ENCODE data around the gene FRMD1. TPM values are rescaled to one million over a fixed set of nuclear protein-coding genes. Genes with fewer than 3 reads are reported as not detected.

FRMD1 gene
- total and polyA plus RNA-seq, 2 of the 8 experiments (the other 6 are each of a cell fraction or from before 2014, with no cell fraction given) = 0.36 TPM; not detected in 1

DNA sequence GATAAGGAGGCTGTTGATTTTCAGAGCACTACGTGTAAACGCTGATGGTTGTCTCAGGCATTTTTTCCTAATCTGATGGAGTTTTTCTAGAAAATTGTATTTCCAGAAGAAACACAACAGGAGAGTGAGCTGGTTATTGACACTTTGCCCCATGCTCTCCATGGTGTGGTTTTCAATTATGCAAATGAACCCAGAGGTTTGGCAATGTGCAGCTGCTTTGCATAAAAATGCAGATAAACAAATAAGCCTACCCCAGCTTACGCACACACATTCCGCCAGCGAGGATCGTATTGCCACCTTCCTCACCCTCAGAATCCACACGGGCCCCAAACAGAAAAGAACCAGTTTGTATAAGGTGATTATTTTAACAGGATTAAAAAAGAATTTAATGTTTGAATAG lies 45.1 kb upstream of the FRMD1 start:
- H4K20me1 ChIP-seq (replicated peaks in 1 of 2; ENCODE audit: control insufficient read depth in 1 of 2, insufficient read depth in 2 of 2, low read length in 2 of 2) = peaks cover 0 to 3% of the 10 kb centered on the region in 2 experiments
- POLR2A ChIA-PET (ENCODE audit: partially characterized antibody) = no interaction called here
- 93% methylated on average over 7 of the region's 7 CpGs; no CpG with 5 or more reads in 1 of the 2 experiments for WGBS, 2 experiments (ENCODE audit: extremely low coverage in 1 of 2, insufficient coverage in 1 of 2, insufficient read length in 1 of 2, insufficient replicate concordance in 2 of 2, low coverage in 1 of 2, low lambda C conversion rate in 2 of 2, missing lambda C conversion rate in 1 of 2)
- H2BK12ac ChIP-seq (ENCODE audit: low read depth, low read length) = no peak overlapping the region
- CTCF ChIA-PET (ENCODE audit: partially characterized antibody) = interaction anchor here (1.4 to 1.6 kb wide), 2 partner anchors 9 to 64 kb away, joined by 7 read pairs; no protein-coding TSS in a partner anchor
- no peak overlapping the region for H2BK5ac ChIP-seq (ENCODE audit: low read depth, low read length)
- H2BK20ac ChIP-seq (ENCODE audit: low read length) = no peak overlapping the region
- H3K23ac ChIP-seq (ENCODE audit: insufficient read length) = no peak overlapping the region
- no peak overlapping the region for H3K4me3 ChIP-seq (ENCODE audit: extremely low read depth in 1 of 4, insufficient read depth in 2 of 4, low read depth in 3 of 4, low read length in 4 of 4)
- peaks cover 0 to 3% (median 2%) of the 10 kb centered on the region in 4 experiments; a peak in 4 of 7 replicates for H3K4me1 ChIP-seq (replicated peaks in 1 of 4; ENCODE audit: control insufficient read depth in 3 of 4, insufficient read depth in 4 of 4, low read length in 3 of 4)
- no peak overlapping the region for H3K56ac ChIP-seq (replicated peaks; ENCODE audit: insufficient read length, low read depth, low read length)
- H3K9ac ChIP-seq (replicated peaks in 1 of 4; ENCODE audit: extremely low read depth in 1 of 4, low read depth in 3 of 4, low read length in 3 of 4) = no peak overlapping the region
- no peak overlapping the region for H2AFZ ChIP-seq (ENCODE audit: low read length)
- H3K9me3 ChIP-seq (ENCODE audit: insufficient read depth in 2 of 2, low read depth in 1 of 2, low read length in 1 of 2) = no peaks in the 10 kb centered on the region
- H2BK15ac ChIP-seq (ENCODE audit: low read length) = no peak overlapping the region
- H3K27me3 ChIP-seq (replicated peaks in 1 of 4; ENCODE audit: control insufficient read depth in 3 of 4, extremely low read depth in 1 of 4, insufficient read depth in 3 of 4, low read length in 3 of 4) = no peaks in the 10 kb centered on the region
- H3K4me2 ChIP-seq (ENCODE audit: insufficient read depth in 1 of 2, low read depth in 2 of 2, low read length in 2 of 2) = no peak overlapping the region
- no peak overlapping the region for H4K5ac ChIP-seq (ENCODE audit: insufficient read length, low read depth, low read length)
- no peaks in the 10 kb centered on the region for H3K79me2 ChIP-seq (ENCODE audit: control insufficient read depth in 1 of 2, insufficient read depth in 2 of 2, low read length in 2 of 2)
- H3K23me2 ChIP-seq (ENCODE audit: low read depth, low read length) = peaks cover 6% of the 10 kb centered on the region; the same call in 1 of the 2 replicates
- H3K4ac ChIP-seq (replicated peaks; ENCODE audit: insufficient read length, low read depth, low read length) = no peak overlapping the region
- no peak for DNase-seq (ENCODE audit: low read depth in 1 of 2, low spot score in 2 of 2)
- no peak overlapping the region for H4K8ac ChIP-seq (ENCODE audit: extremely low read depth, insufficient read depth, low read length)
- H3K79me1 ChIP-seq (ENCODE audit: low read depth, low read length) = no peaks in the 10 kb centered on the region
- H2AK5ac ChIP-seq (ENCODE audit: low read depth, low read length) = no peak overlapping the region
- FAIRE-seq = no peak
- H3K36me3 ChIP-seq (ENCODE audit: control insufficient read depth in 2 of 4, insufficient read depth in 4 of 4, low read length in 3 of 4) = no peaks in the 10 kb centered on the region
- H3K27ac ChIP-seq (ENCODE audit: low read depth, low read length) = no peak overlapping the region
- H4K91ac ChIP-seq (replicated peaks; ENCODE audit: insufficient read length, low read length) = no peak overlapping the region
- TF ChIP-seq POU5F1 (IDR thresholded peaks at IDR 0.05; ENCODE audit: low read depth, low read length) (no peak), HDAC2 (IDR thresholded peaks at IDR 0.05; ENCODE audit: borderline replicate concordance in 1 of 2, low read depth in 2 of 2, low read length in 2 of 2) (no peak), KDM1A (IDR thresholded peaks at IDR 0.05; ENCODE audit: borderline replicate concordance, low read length) (no peak), SAP30 (IDR thresholded peaks at IDR 0.05; ENCODE audit: insufficient read depth, insufficient replicate concordance, low read length) (no peak), KDM5A (IDR thresholded peaks at IDR 0.05; ENCODE audit: low read length) (no peak)
- no peak overlapping the region for H3K14ac ChIP-seq (ENCODE audit: insufficient read length)
- no peak overlapping the region for H2BK120ac ChIP-seq (replicated peaks; ENCODE audit: low read depth, low read length)
- H3K18ac ChIP-seq (ENCODE audit: extremely low read depth, low read length) = no peak overlapping the region
